Right lobe of liver (tissue), 4 donors: ENCODE measurements around the gene PRM2.

ENCODE experiments used
- CTCF ChIP-seq, 4 donors: fragments of 200-600 bp in 3 of 4; fragments of 450-650 bp in 1 of 4; IDR thresholded peaks; one replicate each; pipeline versions ENCODE4 v1.5.1 to v1.8.0; 2016 to 2022; ENCODE audit warnings: antibody characterized with exemption in 4 of 4, mild to moderate bottlenecking in 2 of 4
- POLR2A ChIP-seq: fragments of 450-650 bp; IDR thresholded peaks from one replicate; pipeline ENCODE4 v1.6.1; 2017; ENCODE audit warnings: antibody characterized with exemption, mild to moderate bottlenecking
- donor health status: DM: no; HTN: no; CAD: no.
- donor health status: DM: no; HTN: no; CAD: no.
- donor health status: DM: no; HTN: yes; CAD: no.

GRCh38 chr16:11309895-11310633 lies 33.8 kb upstream of the PRM2 start:
- TF ChIP-seq POLR2A, result no peak
- no peak for TF ChIP-seq CTCF (IDR thresholded peaks at IDR 0.05)
